Omental fat pad (tissue), 4 donors: ENCODE results near the gene PPP4R1. TPM values are rescaled to one million over a fixed set of nuclear protein-coding genes. Genes with fewer than 3 reads are reported as not detected.

Source experiments
- ATAC-seq: fragments of 150-250 bp; one replicate; pipeline ENCODE4 v1.9.1; 2016; ENCODE audit warnings: mild to moderate bottlenecking, moderate library complexity; ENCODE audit not compliant: low FRiP score
- DNase-seq: peaks from one replicate; pipeline ENCODE4 v3.0.0-alpha.2; 2019; ENCODE audit warnings: low spot score
- total RNA-seq, 4 donors: library from RNA; depleted of rRNA; stranded (reverse); fragments of >200 nt; gene quantifications; one replicate each; pipeline ENCODE4 v1.1.0, GENCODE V29; 2016
- TF ChIP-seq, protein P1 (sequence below), 3 donors: fragments of 450-650 bp; IDR thresholded peaks; one replicate each; pipeline ENCODE4 v1.5.1; 2016 to 2017; ENCODE audit warnings: antibody characterized with exemption in 3 of 3, mild to moderate bottlenecking in 3 of 3, moderate library complexity in 2 of 3

PPP4R1 gene
- total RNA-seq, 4 donors from 2014 or later = 65.7 to 159 (median 99.8) TPM

GRCh38 chr18:9655232-9655767, 40.9 kb upstream of the PPP4R1 start:
- no peak for ATAC-seq
- TF ChIP-seq, protein P1, sequence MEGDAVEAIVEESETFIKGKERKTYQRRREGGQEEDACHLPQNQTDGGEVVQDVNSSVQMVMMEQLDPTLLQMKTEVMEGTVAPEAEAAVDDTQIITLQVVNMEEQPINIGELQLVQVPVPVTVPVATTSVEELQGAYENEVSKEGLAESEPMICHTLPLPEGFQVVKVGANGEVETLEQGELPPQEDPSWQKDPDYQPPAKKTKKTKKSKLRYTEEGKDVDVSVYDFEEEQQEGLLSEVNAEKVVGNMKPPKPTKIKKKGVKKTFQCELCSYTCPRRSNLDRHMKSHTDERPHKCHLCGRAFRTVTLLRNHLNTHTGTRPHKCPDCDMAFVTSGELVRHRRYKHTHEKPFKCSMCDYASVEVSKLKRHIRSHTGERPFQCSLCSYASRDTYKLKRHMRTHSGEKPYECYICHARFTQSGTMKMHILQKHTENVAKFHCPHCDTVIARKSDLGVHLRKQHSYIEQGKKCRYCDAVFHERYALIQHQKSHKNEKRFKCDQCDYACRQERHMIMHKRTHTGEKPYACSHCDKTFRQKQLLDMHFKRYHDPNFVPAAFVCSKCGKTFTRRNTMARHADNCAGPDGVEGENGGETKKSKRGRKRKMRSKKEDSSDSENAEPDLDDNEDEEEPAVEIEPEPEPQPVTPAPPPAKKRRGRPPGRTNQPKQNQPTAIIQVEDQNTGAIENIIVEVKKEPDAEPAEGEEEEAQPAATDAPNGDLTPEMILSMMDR (IDR thresholded peaks at IDR 0.05) = no peak
- no peak for DNase-seq

- no peak for DNase-seq
- TF ChIP-seq, protein P1 (IDR thresholded peaks at IDR 0.05) = no peak
- ATAC-seq = no peak
Measured at GRCh38 chr18:9653390-9653789, 39.0 kb upstream of the PPP4R1 start.

DNA sequence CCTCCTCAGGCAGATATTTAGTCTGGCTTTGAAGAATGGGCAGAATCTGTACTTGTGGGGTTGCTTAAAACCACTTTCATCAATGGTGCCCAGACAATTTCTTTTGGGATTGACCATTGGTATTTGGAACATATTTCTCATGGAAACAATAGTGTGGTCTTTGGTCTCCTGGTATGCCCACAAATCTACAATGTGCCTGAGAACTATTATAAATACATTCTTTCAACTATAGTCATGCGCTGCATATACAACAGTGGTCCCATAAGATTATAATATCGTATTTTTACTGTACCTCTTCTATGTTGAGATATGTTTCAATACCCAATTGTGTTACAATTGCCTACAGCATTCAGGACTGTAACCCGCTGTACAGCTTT, 34.8 kb upstream of the PPP4R1 start:
- ATAC-seq = no peak
- TF ChIP-seq, protein P1 (IDR thresholded peaks at IDR 0.05) = no peak
- no peak for DNase-seq

GRCh38 chr18:9648431-9649163, 34.2 kb upstream of the PPP4R1 start:
- no peak for ATAC-seq
- no peak for DNase-seq

DNA sequence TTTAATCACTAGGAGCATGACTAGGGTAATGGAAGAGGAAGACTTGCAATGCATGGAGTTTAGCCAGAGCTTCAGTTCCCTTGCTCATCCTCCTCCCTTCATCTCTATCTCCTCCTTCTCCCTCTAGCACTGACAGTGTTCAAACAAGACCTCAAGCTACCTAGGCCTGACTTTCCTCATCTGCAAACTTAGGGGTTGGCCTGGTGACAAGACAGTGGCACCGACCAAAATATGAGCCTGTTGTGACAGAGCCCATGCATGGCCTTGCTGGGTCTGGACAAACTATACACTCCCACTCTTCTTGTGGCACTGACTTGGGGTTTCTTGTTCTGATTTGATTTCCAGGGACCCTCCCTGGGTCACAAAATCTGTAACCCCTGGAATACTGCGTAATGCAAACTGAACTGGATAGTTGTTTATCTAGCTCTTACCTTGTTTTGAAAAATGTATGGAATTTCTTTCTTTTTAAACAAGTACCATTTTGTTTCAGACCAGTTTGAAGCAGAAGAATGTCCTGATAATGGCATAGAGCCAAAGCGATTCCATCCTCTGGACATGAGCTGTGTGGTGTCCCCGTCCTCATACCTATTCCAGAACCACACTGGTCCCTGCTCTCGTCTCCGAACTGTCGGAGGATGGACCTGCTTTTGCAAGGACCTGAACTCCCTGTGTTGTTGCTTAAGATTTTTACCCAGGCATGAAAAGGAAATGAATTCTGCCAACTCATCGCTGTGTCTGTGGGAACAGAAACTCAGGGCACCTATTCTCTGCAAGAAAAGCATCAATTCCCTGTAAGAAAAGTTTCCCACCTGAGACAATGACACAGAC, 33.4 kb upstream of the PPP4R1 start:
- ATAC-seq = peak; percentile 21
- TF ChIP-seq, protein P1 (IDR thresholded peaks at IDR 0.05) = no peak
- DNase-seq = no peak

More at GRCh38 chr18:9648431-9649163, 34.2 kb upstream of the PPP4R1 start:
- TF ChIP-seq, protein P1 (IDR thresholded peaks at IDR 0.05) = no peak

DNA sequence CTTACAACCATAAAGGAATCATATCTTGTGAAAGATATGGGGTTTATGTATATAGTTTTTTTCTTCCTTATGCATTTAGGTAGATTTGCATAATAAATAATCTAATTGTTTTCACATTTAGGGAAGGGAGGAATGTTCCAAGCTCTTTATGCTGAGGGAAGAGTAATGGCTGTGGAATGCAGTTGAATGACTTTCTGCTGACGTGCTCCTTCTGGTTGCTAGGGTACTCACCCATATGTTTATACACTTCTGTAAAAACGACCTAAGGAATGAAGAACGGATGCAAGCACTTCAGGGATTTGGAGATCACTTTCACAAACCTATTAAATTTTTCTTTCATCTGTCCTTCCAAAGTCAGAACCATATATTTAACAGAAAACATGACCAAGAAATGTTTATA, 29.2 kb upstream of the PPP4R1 start:
- DNase-seq (no peak), ATAC-seq (peak; percentile 92)
- TF ChIP-seq, protein P1 (IDR thresholded peaks at IDR 0.05) = no peak
